HepG2 (cell line): ENCODE results near the gene MTSS2. TPM values are rescaled to one million over a fixed set of nuclear protein-coding genes. Genes with fewer than 3 reads are reported as not detected.

ENCODE experiments used
- TCF7L2 ChIP-seq: IDR thresholded peaks from 2 replicates; pipeline ENCODE4 v1.6.1; 2011; ENCODE audit warnings: mild to moderate bottlenecking, low read depth, low read length, moderate library complexity
- ZNF205 ChIP-seq: IDR thresholded peaks from 2 replicates; pipeline ENCODE4 v1.6.1; 2018; ENCODE audit warnings: missing biosample characterization, missing genetic modification reagents
- ZNF773 ChIP-seq: sonication (generic); formaldehyde crosslinking; IDR thresholded peaks from 2 replicates; pipeline ENCODE4 v1.4.0; 2020; ENCODE audit warnings: missing genetic modification reagents, borderline replicate concordance
- ZNF790 ChIP-seq: sonication (generic); formaldehyde crosslinking; IDR thresholded peaks from 2 replicates; pipeline ENCODE4 v1.8.0; 2022; ENCODE audit warnings: missing genetic modification reagents, mild to moderate bottlenecking, borderline replicate concordance
- polyA plus RNA-seq, 8 experiments: library from polyadenylated mRNA; depleted of rRNA in 3 of 8; stranded (reverse) in 7 of 8; unstranded in 1 of 8; fragments of >200 nt; fragmentation: Illumina TruSeq in 4 of 8; extraction: Trizol in 4 of 8; gene quantifications; 2 replicates each; pipeline versions ENCODE4 v1.2.1 to v1.2.3, GENCODE V29; 2011 to 2016; ENCODE audit warnings: low read depth in 4 of 8, missing spikeins in 1 of 8, mixed read lengths in 1 of 8; ENCODE audit not compliant: insufficient read depth in 1 of 8
- total RNA-seq, 5 experiments: library from RNA; depleted of rRNA; stranded (reverse); fragments of >200 nt; fragmentation: Illumina TruSeq; extraction: Trizol; gene quantifications; 2 replicates each; pipeline ENCODE4 v1.2.3, GENCODE V29; 2016; ENCODE audit warnings: low read depth in 1 of 5
- TF ChIP-seq, protein P1 (sequence below): sonication (generic); formaldehyde crosslinking; IDR thresholded peaks from 2 replicates; pipeline ENCODE4 v1.5.0; 2020; ENCODE audit warnings: mild to moderate bottlenecking, missing genetic modification reagents
- TF ChIP-seq, protein P2 (sequence below): sonication (generic); formaldehyde crosslinking; IDR thresholded peaks from 2 replicates; pipeline ENCODE4 v1.4.0; 2020; ENCODE audit warnings: missing genetic modification reagents
- TF ChIP-seq, protein P3 (sequence below): sonication (generic); formaldehyde crosslinking; IDR thresholded peaks from 2 replicates; pipeline ENCODE4 v1.5.0; 2020; ENCODE audit warnings: missing genetic modification reagents, mild to moderate bottlenecking, borderline replicate concordance
- TF ChIP-seq, protein P4 (sequence below): IDR thresholded peaks from 2 replicates; pipeline ENCODE4 v1.6.1; 2012; ENCODE audit warnings: low read length, improper control_type of control experiment
- TF ChIP-seq, protein P5 (sequence below): sonication (generic); formaldehyde crosslinking; IDR thresholded peaks from 2 replicates; pipeline ENCODE4 v1.5.0; 2020; ENCODE audit warnings: mild to moderate bottlenecking, missing genetic modification reagents, borderline replicate concordance
- TF ChIP-seq, protein P6 (sequence below): sonication (generic); formaldehyde crosslinking; IDR thresholded peaks from 2 replicates; pipeline ENCODE4 v1.4.0; 2020; ENCODE audit warnings: low read depth, mild to moderate bottlenecking, missing genetic modification reagents

The MTSS2 gene
- total and polyA plus RNA-seq, 2 of the 13 experiments (the other 11 are each of a cell fraction or from before 2014, with no cell fraction given), result 132 to 242 TPM

DNA sequence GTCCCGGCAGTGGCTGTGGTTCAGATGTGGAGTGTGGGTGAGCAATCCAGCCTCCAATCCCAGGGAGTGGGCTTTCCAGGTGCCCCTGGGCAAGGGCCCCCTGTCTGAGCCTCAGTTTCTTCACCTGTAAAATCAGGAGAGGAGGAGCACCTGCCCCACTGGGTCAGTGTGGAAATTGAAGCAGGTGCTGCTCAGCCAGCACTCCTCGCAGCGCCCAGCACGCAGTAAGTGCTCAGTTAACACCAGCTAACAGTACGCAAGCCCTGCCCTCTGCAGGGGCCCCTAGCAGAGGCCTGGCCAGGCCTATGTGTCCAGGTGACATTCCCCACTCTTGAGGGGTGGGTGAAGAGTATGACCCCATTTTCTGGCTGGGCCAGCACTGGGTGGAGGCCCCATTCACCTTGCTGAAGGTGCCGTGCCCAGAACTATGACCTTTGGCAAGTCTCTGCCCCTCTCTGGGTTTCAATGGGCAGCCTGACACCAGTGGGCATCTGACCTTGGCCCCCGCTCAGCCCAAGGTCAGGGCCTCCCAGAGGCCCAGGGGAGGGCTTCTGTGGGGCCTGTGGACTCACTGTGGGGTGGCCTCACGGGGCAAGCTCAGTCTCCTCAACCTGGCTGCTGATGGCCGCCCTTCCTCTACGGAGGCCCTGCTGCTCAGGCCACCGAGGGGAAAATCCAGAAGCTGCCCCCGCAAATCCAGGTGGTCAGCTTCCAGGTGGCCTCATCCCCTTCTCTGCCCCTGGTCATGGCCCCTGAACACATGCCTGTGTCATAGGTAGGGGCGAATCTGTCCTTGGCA is 2.5 kb downstream of the MTSS2 start (continued):
- TF ChIP-seq, protein P1, sequence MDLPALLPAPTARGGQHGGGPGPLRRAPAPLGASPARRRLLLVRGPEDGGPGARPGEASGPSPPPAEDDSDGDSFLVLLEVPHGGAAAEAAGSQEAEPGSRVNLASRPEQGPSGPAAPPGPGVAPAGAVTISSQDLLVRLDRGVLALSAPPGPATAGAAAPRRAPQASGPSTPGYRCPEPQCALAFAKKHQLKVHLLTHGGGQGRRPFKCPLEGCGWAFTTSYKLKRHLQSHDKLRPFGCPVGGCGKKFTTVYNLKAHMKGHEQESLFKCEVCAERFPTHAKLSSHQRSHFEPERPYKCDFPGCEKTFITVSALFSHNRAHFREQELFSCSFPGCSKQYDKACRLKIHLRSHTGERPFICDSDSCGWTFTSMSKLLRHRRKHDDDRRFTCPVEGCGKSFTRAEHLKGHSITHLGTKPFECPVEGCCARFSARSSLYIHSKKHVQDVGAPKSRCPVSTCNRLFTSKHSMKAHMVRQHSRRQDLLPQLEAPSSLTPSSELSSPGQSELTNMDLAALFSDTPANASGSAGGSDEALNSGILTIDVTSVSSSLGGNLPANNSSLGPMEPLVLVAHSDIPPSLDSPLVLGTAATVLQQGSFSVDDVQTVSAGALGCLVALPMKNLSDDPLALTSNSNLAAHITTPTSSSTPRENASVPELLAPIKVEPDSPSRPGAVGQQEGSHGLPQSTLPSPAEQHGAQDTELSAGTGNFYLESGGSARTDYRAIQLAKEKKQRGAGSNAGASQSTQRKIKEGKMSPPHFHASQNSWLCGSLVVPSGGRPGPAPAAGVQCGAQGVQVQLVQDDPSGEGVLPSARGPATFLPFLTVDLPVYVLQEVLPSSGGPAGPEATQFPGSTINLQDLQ (CRISPR knock-in tag), result 0 out of 2 replicates have a peak, but pooled peaks have one; percentile 27
- no peak for TF ChIP-seq ZNF773 (CRISPR knock-in tag)
- TF ChIP-seq ZNF790, result no peak
- TF ChIP-seq, protein P2, sequence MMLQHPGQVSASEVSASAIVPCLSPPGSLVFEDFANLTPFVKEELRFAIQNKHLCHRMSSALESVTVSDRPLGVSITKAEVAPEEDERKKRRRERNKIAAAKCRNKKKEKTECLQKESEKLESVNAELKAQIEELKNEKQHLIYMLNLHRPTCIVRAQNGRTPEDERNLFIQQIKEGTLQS (CRISPR knock-in tag), result no peak
- TF ChIP-seq, protein P3, sequence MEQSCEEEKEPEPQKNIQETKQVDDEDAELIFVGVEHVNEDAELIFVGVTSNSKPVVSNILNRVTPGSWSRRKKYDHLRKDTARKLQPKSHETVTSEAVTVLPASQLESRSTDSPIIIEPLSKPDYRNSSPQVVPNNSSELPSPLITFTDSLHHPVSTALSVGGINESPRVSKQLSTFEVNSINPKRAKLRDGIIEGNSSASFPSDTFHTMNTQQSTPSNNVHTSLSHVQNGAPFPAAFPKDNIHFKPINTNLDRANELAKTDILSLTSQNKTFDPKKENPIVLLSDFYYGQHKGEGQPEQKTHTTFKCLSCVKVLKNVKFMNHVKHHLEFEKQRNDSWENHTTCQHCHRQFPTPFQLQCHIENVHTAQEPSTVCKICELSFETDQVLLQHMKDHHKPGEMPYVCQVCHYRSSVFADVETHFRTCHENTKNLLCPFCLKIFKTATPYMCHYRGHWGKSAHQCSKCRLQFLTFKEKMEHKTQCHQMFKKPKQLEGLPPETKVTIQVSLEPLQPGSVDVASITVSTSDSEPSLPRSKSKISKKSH, result peak; percentile 56
- TF ChIP-seq, protein P4, sequence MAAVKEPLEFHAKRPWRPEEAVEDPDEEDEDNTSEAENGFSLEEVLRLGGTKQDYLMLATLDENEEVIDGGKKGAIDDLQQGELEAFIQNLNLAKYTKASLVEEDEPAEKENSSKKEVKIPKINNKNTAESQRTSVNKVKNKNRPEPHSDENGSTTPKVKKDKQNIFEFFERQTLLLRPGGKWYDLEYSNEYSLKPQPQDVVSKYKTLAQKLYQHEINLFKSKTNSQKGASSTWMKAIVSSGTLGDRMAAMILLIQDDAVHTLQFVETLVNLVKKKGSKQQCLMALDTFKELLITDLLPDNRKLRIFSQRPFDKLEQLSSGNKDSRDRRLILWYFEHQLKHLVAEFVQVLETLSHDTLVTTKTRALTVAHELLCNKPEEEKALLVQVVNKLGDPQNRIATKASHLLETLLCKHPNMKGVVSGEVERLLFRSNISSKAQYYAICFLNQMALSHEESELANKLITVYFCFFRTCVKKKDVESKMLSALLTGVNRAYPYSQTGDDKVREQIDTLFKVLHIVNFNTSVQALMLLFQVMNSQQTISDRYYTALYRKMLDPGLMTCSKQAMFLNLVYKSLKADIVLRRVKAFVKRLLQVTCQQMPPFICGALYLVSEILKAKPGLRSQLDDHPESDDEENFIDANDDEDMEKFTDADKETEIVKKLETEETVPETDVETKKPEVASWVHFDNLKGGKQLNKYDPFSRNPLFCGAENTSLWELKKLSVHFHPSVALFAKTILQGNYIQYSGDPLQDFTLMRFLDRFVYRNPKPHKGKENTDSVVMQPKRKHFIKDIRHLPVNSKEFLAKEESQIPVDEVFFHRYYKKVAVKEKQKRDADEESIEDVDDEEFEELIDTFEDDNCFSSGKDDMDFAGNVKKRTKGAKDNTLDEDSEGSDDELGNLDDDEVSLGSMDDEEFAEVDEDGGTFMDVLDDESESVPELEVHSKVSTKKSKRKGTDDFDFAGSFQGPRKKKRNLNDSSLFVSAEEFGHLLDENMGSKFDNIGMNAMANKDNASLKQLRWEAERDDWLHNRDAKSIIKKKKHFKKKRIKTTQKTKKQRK, result no peak
- TF ChIP-seq, protein P5, sequence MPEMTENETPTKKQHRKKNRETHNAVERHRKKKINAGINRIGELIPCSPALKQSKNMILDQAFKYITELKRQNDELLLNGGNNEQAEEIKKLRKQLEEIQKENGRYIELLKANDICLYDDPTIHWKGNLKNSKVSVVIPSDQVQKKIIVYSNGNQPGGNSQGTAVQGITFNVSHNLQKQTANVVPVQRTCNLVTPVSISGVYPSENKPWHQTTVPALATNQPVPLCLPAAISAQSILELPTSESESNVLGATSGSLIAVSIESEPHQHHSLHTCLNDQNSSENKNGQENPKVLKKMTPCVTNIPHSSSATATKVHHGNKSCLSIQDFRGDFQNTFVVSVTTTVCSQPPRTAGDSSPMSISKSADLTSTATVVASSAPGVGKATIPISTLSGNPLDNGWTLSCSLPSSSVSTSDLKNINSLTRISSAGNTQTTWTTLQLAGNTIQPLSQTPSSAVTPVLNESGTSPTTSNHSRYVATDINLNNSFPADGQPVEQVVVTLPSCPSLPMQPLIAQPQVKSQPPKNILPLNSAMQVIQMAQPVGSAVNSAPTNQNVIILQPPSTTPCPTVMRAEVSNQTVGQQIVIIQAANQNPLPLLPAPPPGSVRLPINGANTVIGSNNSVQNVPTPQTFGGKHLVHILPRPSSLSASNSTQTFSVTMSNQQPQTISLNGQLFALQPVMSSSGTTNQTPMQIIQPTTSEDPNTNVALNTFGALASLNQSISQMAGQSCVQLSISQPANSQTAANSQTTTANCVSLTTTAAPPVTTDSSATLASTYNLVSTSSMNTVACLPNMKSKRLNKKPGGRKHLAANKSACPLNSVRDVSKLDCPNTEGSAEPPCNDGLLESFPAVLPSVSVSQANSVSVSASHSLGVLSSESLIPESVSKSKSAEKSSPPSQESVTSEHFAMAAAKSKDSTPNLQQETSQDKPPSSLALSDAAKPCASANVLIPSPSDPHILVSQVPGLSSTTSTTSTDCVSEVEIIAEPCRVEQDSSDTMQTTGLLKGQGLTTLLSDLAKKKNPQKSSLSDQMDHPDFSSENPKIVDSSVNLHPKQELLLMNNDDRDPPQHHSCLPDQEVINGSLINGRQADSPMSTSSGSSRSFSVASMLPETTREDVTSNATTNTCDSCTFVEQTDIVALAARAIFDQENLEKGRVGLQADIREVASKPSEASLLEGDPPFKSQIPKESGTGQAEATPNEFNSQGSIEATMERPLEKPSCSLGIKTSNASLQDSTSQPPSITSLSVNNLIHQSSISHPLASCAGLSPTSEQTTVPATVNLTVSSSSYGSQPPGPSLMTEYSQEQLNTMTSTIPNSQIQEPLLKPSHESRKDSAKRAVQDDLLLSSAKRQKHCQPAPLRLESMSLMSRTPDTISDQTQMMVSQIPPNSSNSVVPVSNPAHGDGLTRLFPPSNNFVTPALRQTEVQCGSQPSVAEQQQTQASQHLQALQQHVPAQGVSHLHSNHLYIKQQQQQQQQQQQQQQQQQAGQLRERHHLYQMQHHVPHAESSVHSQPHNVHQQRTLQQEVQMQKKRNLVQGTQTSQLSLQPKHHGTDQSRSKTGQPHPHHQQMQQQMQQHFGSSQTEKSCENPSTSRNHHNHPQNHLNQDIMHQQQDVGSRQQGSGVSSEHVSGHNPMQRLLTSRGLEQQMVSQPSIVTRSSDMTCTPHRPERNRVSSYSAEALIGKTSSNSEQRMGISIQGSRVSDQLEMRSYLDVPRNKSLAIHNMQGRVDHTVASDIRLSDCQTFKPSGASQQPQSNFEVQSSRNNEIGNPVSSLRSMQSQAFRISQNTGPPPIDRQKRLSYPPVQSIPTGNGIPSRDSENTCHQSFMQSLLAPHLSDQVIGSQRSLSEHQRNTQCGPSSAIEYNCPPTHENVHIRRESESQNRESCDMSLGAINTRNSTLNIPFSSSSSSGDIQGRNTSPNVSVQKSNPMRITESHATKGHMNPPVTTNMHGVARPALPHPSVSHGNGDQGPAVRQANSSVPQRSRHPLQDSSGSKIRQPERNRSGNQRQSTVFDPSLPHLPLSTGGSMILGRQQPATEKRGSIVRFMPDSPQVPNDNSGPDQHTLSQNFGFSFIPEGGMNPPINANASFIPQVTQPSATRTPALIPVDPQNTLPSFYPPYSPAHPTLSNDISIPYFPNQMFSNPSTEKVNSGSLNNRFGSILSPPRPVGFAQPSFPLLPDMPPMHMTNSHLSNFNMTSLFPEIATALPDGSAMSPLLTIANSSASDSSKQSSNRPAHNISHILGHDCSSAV (CRISPR knock-in tag), result no peak
- no peak for TF ChIP-seq TCF7L2
- TF ChIP-seq, protein P6, sequence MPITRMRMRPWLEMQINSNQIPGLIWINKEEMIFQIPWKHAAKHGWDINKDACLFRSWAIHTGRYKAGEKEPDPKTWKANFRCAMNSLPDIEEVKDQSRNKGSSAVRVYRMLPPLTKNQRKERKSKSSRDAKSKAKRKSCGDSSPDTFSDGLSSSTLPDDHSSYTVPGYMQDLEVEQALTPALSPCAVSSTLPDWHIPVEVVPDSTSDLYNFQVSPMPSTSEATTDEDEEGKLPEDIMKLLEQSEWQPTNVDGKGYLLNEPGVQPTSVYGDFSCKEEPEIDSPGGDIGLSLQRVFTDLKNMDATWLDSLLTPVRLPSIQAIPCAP (CRISPR knock-in tag), result no peak
- TF ChIP-seq ZNF205 (CRISPR knock-in tag), result no peak
